ENCODE data around the gene SRC. TPM values are rescaled to one million over a fixed set of nuclear protein-coding genes. Genes with fewer than 3 reads are reported as not detected.

SRC gene
- total RNA-seq, 4 donors from 2014 or later, result 17.1 to 23.7 (median 17.8) TPM

GRCh38 chr20:37383229-37383989 lies 37.5 kb downstream of the SRC start:
- Histone ChIP-seq H3K27ac (no peak overlapping the region), H3K27me3 (no peaks in the 10 kb centered on the region), H3K9me3 (no peaks in the 10 kb centered on the region), H3K36me3 (no peaks in the 10 kb centered on the region), H3K4me3 (replicated peaks in 1 of 3) (no peak overlapping the region), H3K4me1 (peaks cover 0 to 4% of the 10 kb centered on the region in 2 donors)
- intact Hi-C loops (cut with DNase I), result no loop called here
- TF ChIP-seq POLR2A (IDR thresholded peaks at IDR 0.05), result no peak
- TF ChIP-seq, protein P1, sequence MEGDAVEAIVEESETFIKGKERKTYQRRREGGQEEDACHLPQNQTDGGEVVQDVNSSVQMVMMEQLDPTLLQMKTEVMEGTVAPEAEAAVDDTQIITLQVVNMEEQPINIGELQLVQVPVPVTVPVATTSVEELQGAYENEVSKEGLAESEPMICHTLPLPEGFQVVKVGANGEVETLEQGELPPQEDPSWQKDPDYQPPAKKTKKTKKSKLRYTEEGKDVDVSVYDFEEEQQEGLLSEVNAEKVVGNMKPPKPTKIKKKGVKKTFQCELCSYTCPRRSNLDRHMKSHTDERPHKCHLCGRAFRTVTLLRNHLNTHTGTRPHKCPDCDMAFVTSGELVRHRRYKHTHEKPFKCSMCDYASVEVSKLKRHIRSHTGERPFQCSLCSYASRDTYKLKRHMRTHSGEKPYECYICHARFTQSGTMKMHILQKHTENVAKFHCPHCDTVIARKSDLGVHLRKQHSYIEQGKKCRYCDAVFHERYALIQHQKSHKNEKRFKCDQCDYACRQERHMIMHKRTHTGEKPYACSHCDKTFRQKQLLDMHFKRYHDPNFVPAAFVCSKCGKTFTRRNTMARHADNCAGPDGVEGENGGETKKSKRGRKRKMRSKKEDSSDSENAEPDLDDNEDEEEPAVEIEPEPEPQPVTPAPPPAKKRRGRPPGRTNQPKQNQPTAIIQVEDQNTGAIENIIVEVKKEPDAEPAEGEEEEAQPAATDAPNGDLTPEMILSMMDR (IDR thresholded peaks at IDR 0.05), result no peak
- no peak for DNase-seq
- WGBS, 2 donors, result 93 to 95% methylated on average over 25 of the region's 25 CpGs

DNA sequence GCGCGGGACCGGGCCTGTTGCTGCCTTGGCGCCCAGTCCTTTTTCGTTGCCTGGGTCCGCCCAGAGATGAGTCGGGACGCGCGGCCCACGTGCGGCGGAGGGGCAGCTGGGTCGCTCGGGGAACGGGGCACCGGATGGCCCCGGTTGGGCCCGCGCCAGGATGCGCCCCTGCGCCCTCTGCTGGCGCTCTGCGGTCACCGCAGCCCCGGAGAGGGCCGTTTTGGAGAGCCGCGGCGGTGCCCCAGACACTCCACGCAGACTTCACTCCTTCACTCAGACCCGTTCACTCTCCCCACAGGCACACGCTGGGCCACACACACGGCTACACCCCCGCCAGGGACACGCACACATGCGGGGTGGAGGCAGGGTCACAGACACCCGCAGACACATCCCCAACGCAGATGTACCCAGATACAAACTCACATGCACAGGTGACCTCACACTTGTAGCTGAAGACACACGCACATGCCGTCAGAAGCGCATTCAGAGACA lies 38.8 kb downstream of the SRC start:
- Histone ChIP-seq H3K27me3 (no peaks in the 10 kb centered on the region), H3K4me1 (peaks cover 0 to 4% of the 10 kb centered on the region in 2 donors), H3K4me3 (replicated peaks in 1 of 3) (peak overlapping the region in 1 of 3 donors; percentile 17), H3K27ac (no peak overlapping the region), H3K9me3 (no peaks in the 10 kb centered on the region), H3K36me3 (no peaks in the 10 kb centered on the region)
- DNase-seq, result peak; percentile 46
- 18 to 61% methylated on average over 6 to 22 of the region's 42 CpGs for WGBS, 2 donors
- TF ChIP-seq, protein P1 (IDR thresholded peaks at IDR 0.05), result peak; percentile 69 to 90 (median 86)
- TF ChIP-seq POLR2A (IDR thresholded peaks at IDR 0.05), result no peak
- intact Hi-C loops (cut with DNase I), result loop anchor here (2.0 to 5.0 kb wide), 2 partner anchors 114 to 153 kb away; no protein-coding TSS in a partner anchor

DNA sequence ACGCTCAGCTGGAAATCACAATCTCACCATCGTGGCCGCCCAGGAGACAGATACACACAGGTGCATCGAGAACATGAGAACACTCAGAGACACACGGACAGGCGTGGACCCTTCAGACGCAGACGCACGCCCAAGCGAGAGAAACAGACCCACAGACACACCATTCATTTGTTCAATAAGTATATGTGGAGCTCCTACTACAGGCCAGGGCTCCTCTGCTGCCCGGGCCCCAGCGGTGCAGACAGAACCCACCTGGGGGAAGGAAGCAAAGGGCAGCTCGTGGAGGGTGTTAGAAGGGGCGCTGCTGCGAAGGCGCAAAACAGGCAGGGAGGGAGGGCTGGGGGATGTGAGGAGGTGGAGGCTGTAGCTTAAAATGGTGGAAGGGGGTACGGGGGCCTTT lies 39.2 kb downstream of the SRC start:
- DNase-seq, result no peak
- peaks cover 0 to 4% of the 10 kb centered on the region in 2 donors for H3K4me1 ChIP-seq
- intact Hi-C loops (cut with DNase I), result loop anchor here (2.0 to 5.0 kb wide), 2 partner anchors 114 to 152 kb away; no protein-coding TSS in a partner anchor
- no peaks in the 10 kb centered on the region for H3K27me3 ChIP-seq
- H3K27ac ChIP-seq, result no peak overlapping the region
- H3K9me3 ChIP-seq, result no peaks in the 10 kb centered on the region
- TF ChIP-seq, protein P1 (IDR thresholded peaks at IDR 0.05), result no peak
- TF ChIP-seq POLR2A (IDR thresholded peaks at IDR 0.05), result no peak
- no peak overlapping the region for H3K4me3 ChIP-seq (replicated peaks in 1 of 3)
- no peaks in the 10 kb centered on the region for H3K36me3 ChIP-seq
- WGBS, 2 donors, result 89 to 90% methylated on average over 17 of the region's 17 CpGs

DNA sequence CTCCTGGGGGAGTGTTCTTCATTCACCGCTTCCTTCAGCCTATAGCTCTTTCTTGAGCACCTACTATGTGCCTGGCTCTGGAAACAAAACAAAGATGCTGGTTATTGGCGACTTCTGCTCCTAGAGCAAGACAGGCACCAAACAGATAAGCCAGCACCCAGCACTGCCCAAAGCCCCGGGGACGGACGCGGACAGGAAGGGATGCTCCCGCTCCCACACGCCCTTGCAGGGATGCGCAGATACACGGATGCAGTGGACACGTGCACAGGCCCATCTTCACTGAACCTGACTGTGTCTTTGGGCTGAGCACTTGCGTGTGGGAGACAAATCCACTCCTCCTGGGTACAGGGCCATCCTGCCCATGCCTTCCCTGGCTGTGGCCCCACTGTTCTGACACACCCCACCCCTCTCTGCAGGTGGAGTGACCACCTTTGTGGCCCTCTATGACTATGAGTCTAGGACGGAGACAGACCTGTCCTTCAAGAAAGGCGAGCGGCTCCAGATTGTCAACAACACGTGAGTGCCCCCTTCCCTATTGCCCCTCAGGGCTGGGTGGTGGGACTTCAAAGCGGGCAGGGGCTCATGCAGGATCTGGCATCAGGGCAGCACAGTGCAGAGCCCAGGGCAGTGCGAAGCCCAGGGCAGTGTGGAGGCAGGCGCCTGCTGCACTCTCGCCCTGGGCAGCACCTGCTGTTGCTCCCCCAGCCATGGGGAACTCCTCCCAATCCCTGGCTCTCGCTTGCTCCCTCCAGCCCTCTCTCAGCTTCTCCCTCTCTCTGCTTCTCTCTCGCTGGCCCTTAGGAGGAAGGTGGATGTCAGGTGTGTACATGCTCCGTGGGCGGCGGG lies 39.9 kb downstream of the SRC start:
- TF ChIP-seq, protein P1 (IDR thresholded peaks at IDR 0.05), result no peak
- TF ChIP-seq POLR2A (IDR thresholded peaks at IDR 0.05), result no peak
- H3K4me3 ChIP-seq (replicated peaks in 1 of 3), result no peak overlapping the region
- intact Hi-C loops (cut with DNase I), result loop anchor here (2.0 to 5.0 kb wide), 2 partner anchors 115 to 151 kb away; no protein-coding TSS in a partner anchor
- H3K9me3 ChIP-seq, result no peaks in the 10 kb centered on the region
- H3K36me3 ChIP-seq, result no peaks in the 10 kb centered on the region
- no peaks in the 10 kb centered on the region for H3K27me3 ChIP-seq
- 94 to 95% methylated on average over 22 to 24 of the region's 25 CpGs for WGBS, 2 donors
- H3K27ac ChIP-seq, result no peak overlapping the region
- no peak for DNase-seq
- peaks cover 0 to 4% of the 10 kb centered on the region in 2 donors for H3K4me1 ChIP-seq

Measured in thyroid gland (tissue), 4 donors.